ENCODE data around the gene KLHL29. TPM values are rescaled to one million over a fixed set of nuclear protein-coding genes. Genes with fewer than 3 reads are reported as not detected.

Gene KLHL29
- total and polyA plus RNA-seq, 2 of the 13 experiments (the other 11 are each of a cell fraction or from before 2014, with no cell fraction given): 0.01 TPM; not detected in 1

DNA sequence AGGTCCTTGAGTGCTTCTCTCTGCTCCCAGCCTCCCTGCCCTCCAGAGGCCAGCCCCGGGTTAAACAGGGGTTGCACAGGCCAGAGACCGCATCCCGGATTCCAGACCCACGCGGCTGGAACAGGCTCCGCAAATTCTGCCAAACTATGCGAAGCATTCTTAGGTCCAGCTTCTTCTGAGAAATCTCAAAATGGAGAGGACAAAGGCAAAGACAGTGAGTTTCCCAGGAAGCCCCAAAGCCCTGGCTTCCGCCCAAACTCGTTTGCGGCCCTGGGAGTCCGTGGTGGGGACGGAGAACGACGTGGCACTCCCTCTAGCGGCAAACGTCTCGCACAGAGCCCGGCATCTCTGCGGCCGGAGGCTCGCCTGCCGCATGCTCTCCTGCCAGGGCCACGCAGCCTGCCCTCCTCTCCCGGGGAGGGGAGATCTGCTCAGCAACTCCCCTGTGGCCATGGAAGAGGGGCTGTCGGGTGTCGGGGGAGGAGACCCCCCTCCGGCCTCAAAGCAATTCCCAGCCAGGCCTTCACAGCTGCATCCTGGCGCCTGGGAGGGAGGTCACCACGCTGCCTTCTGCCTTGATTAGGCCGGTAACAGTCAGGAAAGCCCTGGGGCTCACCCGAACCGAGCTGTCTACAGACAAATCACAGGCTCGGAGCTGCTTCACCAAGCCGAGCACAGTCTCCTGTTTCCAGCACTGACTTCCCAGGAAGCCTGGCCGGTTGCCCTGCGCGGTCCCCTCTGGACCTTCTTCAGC is 33.4 kb upstream of the KLHL29 start (continued):
- TF ChIP-seq, protein P1, sequence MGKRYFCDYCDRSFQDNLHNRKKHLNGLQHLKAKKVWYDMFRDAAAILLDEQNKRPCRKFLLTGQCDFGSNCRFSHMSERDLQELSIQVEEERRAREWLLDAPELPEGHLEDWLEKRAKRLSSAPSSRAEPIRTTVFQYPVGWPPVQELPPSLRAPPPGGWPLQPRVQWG (CRISPR knock-in tag; IDR thresholded peaks at IDR 0.05; ENCODE audit: borderline replicate concordance, low read depth): no peak
- TF ChIP-seq NCOA5 (CRISPR knock-in tag; IDR thresholded peaks at IDR 0.05) (no peak), RXRA (CRISPR knock-in tag; IDR thresholded peaks at IDR 0.05) (peak; percentile 54; the same call in 1 of the 2 replicates), MIER3 (CRISPR knock-in tag; IDR thresholded peaks at IDR 0.05; ENCODE audit: borderline replicate concordance) (0 out of 2 replicates have a peak, but pooled peaks have one; percentile 22), ZNF260 (CRISPR knock-in tag; IDR thresholded peaks at IDR 0.05; ENCODE audit: borderline replicate concordance, low read depth) (0 out of 2 replicates have a peak, but pooled peaks have one; percentile 29), TSC22D2 (CRISPR knock-in tag; IDR thresholded peaks at IDR 0.05; ENCODE audit: borderline replicate concordance) (peak; percentile 17; the same call in 1 of the 2 replicates), HNRNPL (IDR thresholded peaks at IDR 0.05; ENCODE audit: low read depth, low read length) (0 out of 2 replicates have a peak, but pooled peaks have one; percentile 19), ATF7 (IDR thresholded peaks at IDR 0.05) (no peak), ATF7 (CRISPR knock-in tag; IDR thresholded peaks at IDR 0.05) (no peak), MTA1 (CRISPR knock-in tag; IDR thresholded peaks at IDR 0.05; ENCODE audit: borderline replicate concordance) (no peak), YEATS4 (CRISPR knock-in tag; IDR thresholded peaks at IDR 0.05; ENCODE audit: borderline replicate concordance) (no peak), ARNTL (CRISPR knock-in tag; IDR thresholded peaks at IDR 0.05) (no peak), POLR2G (IDR thresholded peaks at IDR 0.05; ENCODE audit: low read depth, low read length) (no peak), MYC (CRISPR knock-in tag; IDR thresholded peaks at IDR 0.05; ENCODE audit: borderline replicate concordance) (peak; percentile 59; the same call in 1 of the 2 replicates), ZNF772 (CRISPR knock-in tag; IDR thresholded peaks at IDR 0.05) (no peak), ZNF225 (CRISPR knock-in tag; IDR thresholded peaks at IDR 0.05) (peak; percentile 66; the same call in 1 of the 2 replicates), FOSL2 (CRISPR knock-in tag; IDR thresholded peaks at IDR 0.05) (peak; percentile 37)
- TF ChIP-seq, protein P2, sequence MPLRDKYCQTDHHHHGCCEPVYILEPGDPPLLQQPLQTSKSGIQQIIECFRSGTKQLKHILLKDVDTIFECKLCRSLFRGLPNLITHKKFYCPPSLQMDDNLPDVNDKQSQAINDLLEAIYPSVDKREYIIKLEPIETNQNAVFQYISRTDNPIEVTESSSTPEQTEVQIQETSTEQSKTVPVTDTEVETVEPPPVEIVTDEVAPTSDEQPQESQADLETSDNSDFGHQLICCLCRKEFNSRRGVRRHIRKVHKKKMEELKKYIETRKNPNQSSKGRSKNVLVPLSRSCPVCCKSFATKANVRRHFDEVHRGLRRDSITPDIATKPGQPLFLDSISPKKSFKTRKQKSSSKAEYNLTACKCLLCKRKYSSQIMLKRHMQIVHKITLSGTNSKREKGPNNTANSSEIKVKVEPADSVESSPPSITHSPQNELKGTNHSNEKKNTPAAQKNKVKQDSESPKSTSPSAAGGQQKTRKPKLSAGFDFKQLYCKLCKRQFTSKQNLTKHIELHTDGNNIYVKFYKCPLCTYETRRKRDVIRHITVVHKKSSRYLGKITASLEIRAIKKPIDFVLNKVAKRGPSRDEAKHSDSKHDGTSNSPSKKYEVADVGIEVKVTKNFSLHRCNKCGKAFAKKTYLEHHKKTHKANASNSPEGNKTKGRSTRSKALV (CRISPR knock-in tag; IDR thresholded peaks at IDR 0.05): no peak
- TF ChIP-seq, protein P3, sequence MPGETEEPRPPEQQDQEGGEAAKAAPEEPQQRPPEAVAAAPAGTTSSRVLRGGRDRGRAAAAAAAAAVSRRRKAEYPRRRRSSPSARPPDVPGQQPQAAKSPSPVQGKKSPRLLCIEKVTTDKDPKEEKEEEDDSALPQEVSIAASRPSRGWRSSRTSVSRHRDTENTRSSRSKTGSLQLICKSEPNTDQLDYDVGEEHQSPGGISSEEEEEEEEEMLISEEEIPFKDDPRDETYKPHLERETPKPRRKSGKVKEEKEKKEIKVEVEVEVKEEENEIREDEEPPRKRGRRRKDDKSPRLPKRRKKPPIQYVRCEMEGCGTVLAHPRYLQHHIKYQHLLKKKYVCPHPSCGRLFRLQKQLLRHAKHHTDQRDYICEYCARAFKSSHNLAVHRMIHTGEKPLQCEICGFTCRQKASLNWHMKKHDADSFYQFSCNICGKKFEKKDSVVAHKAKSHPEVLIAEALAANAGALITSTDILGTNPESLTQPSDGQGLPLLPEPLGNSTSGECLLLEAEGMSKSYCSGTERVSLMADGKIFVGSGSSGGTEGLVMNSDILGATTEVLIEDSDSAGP (CRISPR knock-in tag; IDR thresholded peaks at IDR 0.05; ENCODE audit: borderline replicate concordance): peak; percentile 75
- TF ChIP-seq, protein P4, sequence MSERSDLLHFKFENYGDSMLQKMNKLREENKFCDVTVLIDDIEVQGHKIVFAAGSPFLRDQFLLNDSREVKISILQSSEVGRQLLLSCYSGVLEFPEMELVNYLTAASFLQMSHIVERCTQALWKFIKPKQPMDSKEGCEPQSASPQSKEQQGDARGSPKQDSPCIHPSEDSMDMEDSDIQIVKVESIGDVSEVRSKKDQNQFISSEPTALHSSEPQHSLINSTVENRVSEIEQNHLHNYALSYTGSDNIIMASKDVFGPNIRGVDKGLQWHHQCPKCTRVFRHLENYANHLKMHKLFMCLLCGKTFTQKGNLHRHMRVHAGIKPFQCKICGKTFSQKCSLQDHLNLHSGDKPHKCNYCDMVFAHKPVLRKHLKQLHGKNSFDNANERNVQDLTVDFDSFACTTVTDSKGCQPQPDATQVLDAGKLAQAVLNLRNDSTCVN (CRISPR knock-in tag; IDR thresholded peaks at IDR 0.05; ENCODE audit: borderline replicate concordance): peak; percentile 69; the same call in 1 of the 2 replicates

All from HepG2 (cell line).